H9 (cell line): ENCODE results near the gene FAM43A. TPM values are rescaled to one million over a fixed set of nuclear protein-coding genes. Genes with fewer than 3 reads are reported as not detected.

Experiments
- DNase-seq: peaks from one replicate; pipeline ENCODE4 v3.0.0-alpha.2; 2017
- H2AFZ ChIP-seq: one replicate; pipeline ENCODE4 v1.6.1; 2013; ENCODE audit warnings: mild to moderate bottlenecking, low read length, control low read depth, moderate library complexity
- H2AK5ac ChIP-seq: 2 replicates; pipeline ENCODE4 v1.6.1; 2013; ENCODE audit warnings: low read length, control low read depth, mixed read lengths; ENCODE audit not compliant: insufficient read length
- H2BK120ac ChIP-seq: one replicate; pipeline ENCODE4 v1.6.1; 2013; ENCODE audit warnings: low read depth, mild to moderate bottlenecking, low read length, control low read depth, inconsistent platforms; ENCODE audit not compliant: poor library complexity, severe bottlenecking
- H2BK12ac ChIP-seq: 2 replicates; pipeline ENCODE4 v1.6.1; 2013; ENCODE audit warnings: low read length, control low read depth, mixed read lengths, low read depth; ENCODE audit not compliant: insufficient read length
- H2BK15ac ChIP-seq: 2 replicates; pipeline ENCODE4 v1.6.1; 2013; ENCODE audit warnings: low read depth, low read length, control low read depth
- H2BK20ac ChIP-seq: one replicate; pipeline ENCODE4 v1.6.1; 2013; ENCODE audit warnings: low read depth, mild to moderate bottlenecking, low read length, control low read depth, inconsistent platforms; ENCODE audit not compliant: poor library complexity, severe bottlenecking
- H2BK5ac ChIP-seq: 2 replicates; pipeline ENCODE4 v1.6.1; 2013; ENCODE audit warnings: low read length, control low read depth, mixed read lengths; ENCODE audit not compliant: insufficient read length
- H3K14ac ChIP-seq: 2 replicates; pipeline ENCODE4 v1.6.1; 2013; ENCODE audit warnings: low read length, control low read depth; ENCODE audit not compliant: insufficient read depth
- H3K18ac ChIP-seq: 2 replicates; pipeline ENCODE4 v1.6.1; 2013; ENCODE audit warnings: low read depth, mild to moderate bottlenecking, mixed read lengths, low read length, control low read depth; ENCODE audit not compliant: insufficient read length
- H3K23ac ChIP-seq: 2 replicates; pipeline ENCODE4 v1.6.1; 2013; ENCODE audit warnings: low read length, control low read depth, mixed read lengths, low read depth; ENCODE audit not compliant: insufficient read length
- H3K23me2 ChIP-seq: 2 replicates; pipeline ENCODE4 v1.6.1; 2013; ENCODE audit warnings: low read depth, mild to moderate bottlenecking, mixed read lengths, low read length, control low read depth; ENCODE audit not compliant: insufficient read length, poor library complexity, severe bottlenecking
- H3K27ac ChIP-seq: 2 replicates; pipeline ENCODE4 v1.5.1; 2013; ENCODE audit warnings: low read length, control low read depth, mixed read lengths, low read depth; ENCODE audit not compliant: insufficient read length
- H3K27me3 ChIP-seq: 2 replicates; pipeline ENCODE4 v1.6.1; 2013; ENCODE audit warnings: low read length, control low read depth, inconsistent platforms; ENCODE audit not compliant: insufficient read depth
- H3K4ac ChIP-seq: 2 replicates; pipeline ENCODE4 v1.6.1; 2013; ENCODE audit warnings: low read depth, mild to moderate bottlenecking, control low read depth, inconsistent platforms, low read length, moderate library complexity
- H3K4me1 ChIP-seq: 2 replicates; pipeline ENCODE4 v1.6.1; 2013; ENCODE audit warnings: low read length, control low read depth, inconsistent platforms; ENCODE audit not compliant: insufficient read depth
- H3K4me2 ChIP-seq: 2 replicates; pipeline ENCODE4 v1.6.1; 2013; ENCODE audit warnings: low read length, control low read depth, mixed read lengths; ENCODE audit not compliant: insufficient read length, insufficient read depth
- H3K56ac ChIP-seq: 2 replicates; pipeline ENCODE4 v1.6.1; 2013; ENCODE audit warnings: low read depth, mild to moderate bottlenecking, mixed read lengths, low read length, control low read depth; ENCODE audit not compliant: insufficient read length
- H3K79me1 ChIP-seq: 2 replicates; pipeline ENCODE4 v1.6.1; 2013; ENCODE audit warnings: low read depth, mild to moderate bottlenecking, moderate library complexity, low read length, control low read depth, inconsistent platforms; ENCODE audit not compliant: insufficient read depth, poor library complexity, severe bottlenecking
- H3K79me2 ChIP-seq: 2 replicates; pipeline ENCODE4 v1.6.1; 2013; ENCODE audit warnings: low read length, control low read depth, inconsistent platforms; ENCODE audit not compliant: insufficient read depth
- H3K9ac ChIP-seq: 2 replicates; pipeline ENCODE4 v1.6.1; 2013; ENCODE audit warnings: low read length, control low read depth, mixed read lengths; ENCODE audit not compliant: insufficient read length; ENCODE audit errors: extremely low read depth
- H3K9me3 ChIP-seq: one replicate; pipeline ENCODE4 v1.6.1; 2013; ENCODE audit warnings: low read depth, low read length, inconsistent platforms; ENCODE audit not compliant: control insufficient read depth
- H3T11ph ChIP-seq: one replicate; pipeline ENCODE4 v1.6.1; 2013; ENCODE audit warnings: mild to moderate bottlenecking, low read length, control low read depth, inconsistent platforms
- H4K20me1 ChIP-seq: one replicate; pipeline ENCODE4 v1.6.1; 2013; ENCODE audit not compliant: control insufficient read depth, insufficient read length, insufficient read depth
- H4K5ac ChIP-seq: 2 replicates; pipeline ENCODE4 v1.6.1; 2013; ENCODE audit warnings: low read depth, mild to moderate bottlenecking, mixed read lengths, low read length, control low read depth; ENCODE audit not compliant: insufficient read length
- H4K8ac ChIP-seq: replicated peaks from 2 replicates; pipeline ENCODE4 v1.6.1; 2013; ENCODE audit warnings: low read length, control low read depth, mixed read lengths, low read depth; ENCODE audit not compliant: insufficient read length
- H4K91ac ChIP-seq: 2 replicates; pipeline ENCODE4 v1.6.1; 2013; ENCODE audit warnings: low read depth, mild to moderate bottlenecking, moderate library complexity, mixed read lengths, low read length, control low read depth; ENCODE audit not compliant: insufficient read length
- H3K27ac Mint-ChIP-seq, 3 experiments: 2 replicates in 2 of 3; 3 replicates in 1 of 3; pipeline ENCODE4 v1.8.0; 2020 to 2021; ENCODE audit warnings: mixed read lengths in 3 of 3, mild to moderate bottlenecking in 1 of 3, moderate library complexity in 1 of 3
- H3K27me3 Mint-ChIP-seq: 2 replicates; pipeline ENCODE4 v1.8.0; 2021; ENCODE audit warnings: low read depth, mild to moderate bottlenecking, moderate library complexity, mixed read lengths
- H3K36me3 Mint-ChIP-seq, 3 experiments: 2 replicates in 2 of 3; 3 replicates in 1 of 3; pipeline ENCODE4 v1.8.0; 2020 to 2021; ENCODE audit warnings: low read depth in 3 of 3, mixed read lengths in 3 of 3; ENCODE audit not compliant: insufficient read depth in 1 of 3
- H3K4me1 Mint-ChIP-seq, 2 experiments: 2 replicates each; pipeline ENCODE4 v1.8.0; 2020; ENCODE audit warnings: mixed read lengths in 2 of 2
- H3K4me3 Mint-ChIP-seq, 2 experiments: 2 replicates in 1 of 2; 3 replicates in 1 of 2; pipeline ENCODE4 v1.8.0; 2020 to 2021; ENCODE audit warnings: mild to moderate bottlenecking in 2 of 2, mixed read lengths in 2 of 2, moderate library complexity in 1 of 2
- H3K9me3 Mint-ChIP-seq, 2 experiments: 2 replicates in 1 of 2; 3 replicates in 1 of 2; pipeline ENCODE4 v1.8.0; 2020; ENCODE audit warnings: mild to moderate bottlenecking in 2 of 2, mixed read lengths in 2 of 2, moderate library complexity in 1 of 2
- WGBS: extraction: QIAGEN DNeasy Blood & Tissue Kit; methylation state at CpG from one replicate; pipeline ENCODE4 v1.1.7; 2013; ENCODE audit warnings: missing lambda C conversion rate, low lambda C conversion rate, mixed read lengths; ENCODE audit not compliant: insufficient read length; ENCODE audit errors: extremely low coverage; 5-methylcytosine and 5-hydroxymethylcytosine counted together
- total RNA-seq: library from RNA; stranded (reverse); gene quantifications from 2 replicates; pipeline ENCODE4 v1.2.1, GENCODE V29; 2021
- TF ChIP-seq, protein P1 (sequence below): fragments of 200-600 bp; sonication (generic); conservative IDR thresholded peaks from 3 replicates; pipeline ENCODE4 v1.8.0; 2021; ENCODE audit warnings: antibody characterized with exemption, mild to moderate bottlenecking

FAM43A gene
- total RNA-seq, 1 experiment from 2014 or later: 2.7 TPM

- no peaks in the 10 kb centered on the region for H3K79me1 ChIP-seq
- no peak overlapping the region for H2AFZ ChIP-seq
- Mint-ChIP-seq H3K4me1 (peaks cover 11 to 19% of the 10 kb centered on the region in 2 experiments), H3K27me3 (no peaks in the 10 kb centered on the region), H3K4me3 (no peak overlapping the region), H3K36me3 (peaks cover 40 to 87% (median 64%) of the 10 kb centered on the region in 3 experiments; a peak in 6 of 7 replicates), H3K9me3 (no peaks in the 10 kb centered on the region; a peak in 1 of 5 replicates), H3K27ac (peak overlapping the region in 2 of 3 experiments; percentile 30 to 94; a peak in 4 of 7 replicates)
- no peaks in the 10 kb centered on the region for H3K27me3 ChIP-seq
- no peak overlapping the region for H3K14ac ChIP-seq
- H3K4ac ChIP-seq: no peak overlapping the region
- no peak overlapping the region for H4K8ac ChIP-seq
- TF ChIP-seq, protein P1, sequence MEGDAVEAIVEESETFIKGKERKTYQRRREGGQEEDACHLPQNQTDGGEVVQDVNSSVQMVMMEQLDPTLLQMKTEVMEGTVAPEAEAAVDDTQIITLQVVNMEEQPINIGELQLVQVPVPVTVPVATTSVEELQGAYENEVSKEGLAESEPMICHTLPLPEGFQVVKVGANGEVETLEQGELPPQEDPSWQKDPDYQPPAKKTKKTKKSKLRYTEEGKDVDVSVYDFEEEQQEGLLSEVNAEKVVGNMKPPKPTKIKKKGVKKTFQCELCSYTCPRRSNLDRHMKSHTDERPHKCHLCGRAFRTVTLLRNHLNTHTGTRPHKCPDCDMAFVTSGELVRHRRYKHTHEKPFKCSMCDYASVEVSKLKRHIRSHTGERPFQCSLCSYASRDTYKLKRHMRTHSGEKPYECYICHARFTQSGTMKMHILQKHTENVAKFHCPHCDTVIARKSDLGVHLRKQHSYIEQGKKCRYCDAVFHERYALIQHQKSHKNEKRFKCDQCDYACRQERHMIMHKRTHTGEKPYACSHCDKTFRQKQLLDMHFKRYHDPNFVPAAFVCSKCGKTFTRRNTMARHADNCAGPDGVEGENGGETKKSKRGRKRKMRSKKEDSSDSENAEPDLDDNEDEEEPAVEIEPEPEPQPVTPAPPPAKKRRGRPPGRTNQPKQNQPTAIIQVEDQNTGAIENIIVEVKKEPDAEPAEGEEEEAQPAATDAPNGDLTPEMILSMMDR: no peak
- H3K23ac ChIP-seq: no peak overlapping the region
- H2BK20ac ChIP-seq: no peak overlapping the region
- no peak overlapping the region for H2BK15ac ChIP-seq
- no peak overlapping the region for H3K18ac ChIP-seq
- H4K5ac ChIP-seq: no peak overlapping the region
- no peak overlapping the region for H4K91ac ChIP-seq
- no peak overlapping the region for H2AK5ac ChIP-seq
- peaks cover 3% of the 10 kb centered on the region; the same call in 1 of the 2 replicates for H3K4me1 ChIP-seq
- DNase-seq: no peak
- no peaks in the 10 kb centered on the region for H3K23me2 ChIP-seq
- H3K27ac ChIP-seq: no peak overlapping the region
- H2BK5ac ChIP-seq: no peak overlapping the region
- H3K56ac ChIP-seq: no peak overlapping the region
- H4K20me1 ChIP-seq: no peaks in the 10 kb centered on the region
- H3K9me3 ChIP-seq: no peaks in the 10 kb centered on the region
- no CpG with 5 or more reads among the region's 5 CpGs for whole genome bisulfite sequencing
- no peak overlapping the region for H3K4me2 ChIP-seq
- H3K79me2 ChIP-seq: no peaks in the 10 kb centered on the region; the same call in 1 of the 2 replicates
- no peak overlapping the region for H2BK12ac ChIP-seq
- no peak overlapping the region for H3K9ac ChIP-seq
- no peak overlapping the region for H3T11ph ChIP-seq
- no peak overlapping the region for H2BK120ac ChIP-seq
These were observed 31.2 kb upstream of the FAM43A start for GRCh38 chr3:194654443-194654842.
